ENCODE data around the gene SSH2. TPM values are rescaled to one million over a fixed set of nuclear protein-coding genes. Genes with fewer than 3 reads are reported as not detected.
"Not testable (repeated sequence)": the region's sequence is repeated elsewhere in the genome, so short reads cannot be mapped to it uniquely, and the experiment has no call there.

SSH2 gene
- total RNA-seq, 2 donors from 2014 or later: 43.6 to 62.2 TPM

- no peak for ATAC-seq
- DNase-seq (ENCODE audit: low spot score in 2 of 2): no peak
- Mint-ChIP-seq H3K9me3 (no peaks in the 10 kb centered on the region), H3K36me3 (no peaks in the 10 kb centered on the region), H3K27ac (no peak within 1 kb of the TSS)
Observed at GRCh38 chr17:29941334-29941733, 11.3 kb upstream of the SSH2 start, which contains the start of gene EFCAB5. EFCAB5 (plus strand) TSS chr17:29941634; CDS start chr17:29941797, 163 bp downstream.

- DNase-seq (ENCODE audit: low spot score in 2 of 2): no peak
Observed at GRCh38 chr17:29936724-29937123, 6.7 kb upstream of the SSH2 start.

GRCh38 chr17:29935909-29936308 lies 5.9 kb upstream of the SSH2 start:
- H3K36me3 Mint-ChIP-seq; ATAC-seq; H3K9me3 Mint-ChIP-seq; H3K27ac Mint-ChIP-seq; DNase-seq (ENCODE audit: low spot score in 2 of 2): not testable (repeated sequence)

More at GRCh38 chr17:29936724-29937123, 6.7 kb upstream of the SSH2 start:
- Mint-ChIP-seq H3K27ac (no peak overlapping the region), H3K36me3 (no peaks in the 10 kb centered on the region), H3K9me3 (peaks cover 0 to 5% of the 10 kb centered on the region in 2 donors)
- no peak for ATAC-seq

- no peak for ATAC-seq
Observed at GRCh38 chr17:29933379-29933778, 3.4 kb upstream of the SSH2 start.

GRCh38 chr17:29931231-29931932 lies 1.4 kb upstream of the SSH2 start:
- peak; percentile 53 to 72 for ATAC-seq
- no peak overlapping the region for H3K27ac Mint-ChIP-seq
- DNase-seq (ENCODE audit: low spot score in 2 of 2): peak; percentile 55 to 59
- peaks cover 0 to 5% of the 10 kb centered on the region in 2 donors for H3K9me3 Mint-ChIP-seq
- peaks cover 5 to 13% of the 10 kb centered on the region in 2 donors for H3K36me3 Mint-ChIP-seq

More at GRCh38 chr17:29933379-29933778, 3.4 kb upstream of the SSH2 start:
- DNase-seq (ENCODE audit: low spot score in 2 of 2): no peak
- Mint-ChIP-seq H3K9me3 (peaks cover 0 to 5% of the 10 kb centered on the region in 2 donors), H3K36me3 (peaks cover 5 to 13% of the 10 kb centered on the region in 2 donors), H3K27ac (no peak overlapping the region)

- DNase-seq (ENCODE audit: low spot score in 2 of 2): no peak
- Mint-ChIP-seq H3K9me3 (no peaks in the 10 kb centered on the region), H3K27ac (peak overlapping the region in 1 of 2 donors; percentile 8), H3K36me3 (peaks cover 5 to 13% of the 10 kb centered on the region in 2 donors)
- no peak for ATAC-seq
Observed at GRCh38 chr17:29930409-29931010, 482 bp upstream of the SSH2 start.

- peak in 1 of 2 donors; percentile 0 for ATAC-seq
- Mint-ChIP-seq H3K36me3 (peaks cover 5 to 13% of the 10 kb centered on the region in 2 donors), H3K9me3 (no peaks in the 10 kb centered on the region), H3K27ac (peak overlapping the region in 1 of 2 donors; percentile 99)
- peak in 1 of 2 donors; percentile 21 for DNase-seq (ENCODE audit: low spot score in 2 of 2)
Observed at GRCh38 chr17:29929006-29929532, 959 bp downstream of the SSH2 start.

GRCh38 chr17:29927546-29927945 lies 2.5 kb downstream of the SSH2 start:
- Mint-ChIP-seq H3K9me3 (no peaks in the 10 kb centered on the region), H3K27ac (no peak overlapping the region), H3K36me3 (peaks cover 5 to 13% of the 10 kb centered on the region in 2 donors)
- DNase-seq (ENCODE audit: low spot score in 2 of 2) (no peak), ATAC-seq (no peak)

GRCh38 chr17:29924786-29925185 lies 5.2 kb downstream of the SSH2 start:
- ATAC-seq (no peak), DNase-seq (ENCODE audit: low spot score in 2 of 2) (no peak)
- no peaks in the 10 kb centered on the region for H3K9me3 Mint-ChIP-seq
- no peak overlapping the region for H3K27ac Mint-ChIP-seq
- peaks cover 5 to 11% of the 10 kb centered on the region in 2 donors for H3K36me3 Mint-ChIP-seq

GRCh38 chr17:29918922-29919856 lies 10.8 kb downstream of the SSH2 start:
- Mint-ChIP-seq H3K36me3 (no peaks in the 10 kb centered on the region), H3K27ac (no peak overlapping the region), H3K9me3 (no peaks in the 10 kb centered on the region)
- DNase-seq (ENCODE audit: low spot score in 2 of 2) (no peak), ATAC-seq (no peak)

- no peak for ATAC-seq
- DNase-seq (ENCODE audit: low spot score in 2 of 2): no peak
- H3K9me3 Mint-ChIP-seq: no peaks in the 10 kb centered on the region
- no peaks in the 10 kb centered on the region for H3K36me3 Mint-ChIP-seq
- H3K27ac Mint-ChIP-seq: no peak overlapping the region
Observed at GRCh38 chr17:29918016-29918415, 12.0 kb downstream of the SSH2 start.

GRCh38 chr17:29914819-29915537 lies 15.1 kb downstream of the SSH2 start:
- Mint-ChIP-seq H3K9me3 (no peaks in the 10 kb centered on the region), H3K27ac (no peak overlapping the region), H3K36me3 (no peaks in the 10 kb centered on the region)
- DNase-seq (ENCODE audit: low spot score in 2 of 2) (no peak), ATAC-seq (no peak)

- no peak for DNase-seq (ENCODE audit: low spot score in 2 of 2)
- no peak for ATAC-seq
- peaks cover 0 to 5% of the 10 kb centered on the region in 2 donors for H3K9me3 Mint-ChIP-seq
- H3K27ac Mint-ChIP-seq: no peak overlapping the region
- H3K36me3 Mint-ChIP-seq: peaks cover 0 to 7% of the 10 kb centered on the region in 2 donors
Observed at GRCh38 chr17:29911641-29912177, 18.3 kb downstream of the SSH2 start.

GRCh38 chr17:29909236-29910003 lies 20.6 kb downstream of the SSH2 start:
- Mint-ChIP-seq H3K9me3 (peaks cover 0 to 15% of the 10 kb centered on the region in 2 donors), H3K27ac (no peak overlapping the region), H3K36me3 (peaks cover 5 to 27% of the 10 kb centered on the region in 2 donors)
- ATAC-seq: peak; percentile 88 to 90
- DNase-seq (ENCODE audit: low spot score in 2 of 2): no peak

GRCh38 chr17:29906969-29907368 lies 23.1 kb downstream of the SSH2 start:
- no peak for ATAC-seq
- peaks cover 5 to 37% of the 10 kb centered on the region in 2 donors for H3K36me3 Mint-ChIP-seq
- H3K27ac Mint-ChIP-seq: no peak overlapping the region
- no peak for DNase-seq (ENCODE audit: low spot score in 2 of 2)
- peaks cover 0 to 15% of the 10 kb centered on the region in 2 donors for H3K9me3 Mint-ChIP-seq
